MG63 (cell line): ENCODE data around the gene PPP2R5C. TPM values are rescaled to one million over a fixed set of nuclear protein-coding genes. Genes with fewer than 3 reads are reported as not detected.

ENCODE experiments used
- DNase-seq: peaks from one replicate; pipeline ENCODE4 v3.0.0-alpha.2; 2020
- H3K27me3 ChIP-seq: fragments of 250-450 bp; sonication (Bioruptor Pico); 2 replicates; pipeline ENCODE4 v1.5.1; 2020; ENCODE audit warnings: mild to moderate bottlenecking, moderate library complexity
- H3K36me3 ChIP-seq: fragments of 250-450 bp; sonication (Bioruptor Pico); 2 replicates; pipeline ENCODE4 v1.5.1; 2020; ENCODE audit warnings: mild to moderate bottlenecking, moderate library complexity
- H3K4me3 ChIP-seq: fragments of 250-450 bp; sonication (Bioruptor Pico); 2 replicates; pipeline ENCODE4 v1.5.1; 2020; ENCODE audit warnings: mild to moderate bottlenecking, moderate library complexity
- H3K9me3 ChIP-seq: fragments of 250-450 bp; sonication (Bioruptor Pico); 2 replicates; pipeline ENCODE4 v1.5.1; 2020; ENCODE audit warnings: mild to moderate bottlenecking, moderate library complexity
- total RNA-seq: library from RNA; depleted of rRNA; stranded (reverse); fragments of >200 nt; shearing (Covaris generic); gene quantifications from 2 replicates; pipeline ENCODE4 v1.2.3, GENCODE V29; 2014; ENCODE audit warnings: low replicate concordance

PPP2R5C gene
- total RNA-seq, 1 experiment from 2014 or later: 53.3 TPM

GRCh38 chr14:101834800-101835547 is 73.5 kb downstream of the PPP2R5C start:
- no peak overlapping the region for H3K4me3 ChIP-seq
- DNase-seq: peak; percentile 54
- H3K9me3 ChIP-seq: no peaks in the 10 kb centered on the region
- no peaks in the 10 kb centered on the region for H3K36me3 ChIP-seq
- no peaks in the 10 kb centered on the region for H3K27me3 ChIP-seq

- Histone ChIP-seq H3K4me3 (no peak overlapping the region), H3K9me3 (no peaks in the 10 kb centered on the region), H3K27me3 (no peaks in the 10 kb centered on the region), H3K36me3 (no peaks in the 10 kb centered on the region)
- no peak for DNase-seq
Measured at GRCh38 chr14:101835566-101835965, 74.1 kb downstream of the PPP2R5C start.

GRCh38 chr14:101836135-101836534 is 74.6 kb downstream of the PPP2R5C start:
- no peaks in the 10 kb centered on the region for H3K9me3 ChIP-seq
- DNase-seq: no peak
- no peak overlapping the region for H3K4me3 ChIP-seq
- H3K27me3 ChIP-seq: no peaks in the 10 kb centered on the region
- H3K36me3 ChIP-seq: no peaks in the 10 kb centered on the region

GRCh38 chr14:101838476-101838875 is 77.0 kb downstream of the PPP2R5C start:
- Histone ChIP-seq H3K4me3 (no peak overlapping the region), H3K9me3 (no peaks in the 10 kb centered on the region), H3K27me3 (no peaks in the 10 kb centered on the region), H3K36me3 (no peaks in the 10 kb centered on the region)
- no peak for DNase-seq

- Histone ChIP-seq H3K36me3 (no peaks in the 10 kb centered on the region), H3K9me3 (no peaks in the 10 kb centered on the region), H3K27me3 (no peaks in the 10 kb centered on the region), H3K4me3 (no peak overlapping the region)
- DNase-seq: no peak
Measured at GRCh38 chr14:101839236-101839635, 77.7 kb downstream of the PPP2R5C start.

- Histone ChIP-seq H3K4me3 (no peak overlapping the region), H3K27me3 (no peaks in the 10 kb centered on the region), H3K9me3 (no peaks in the 10 kb centered on the region), H3K36me3 (no peaks in the 10 kb centered on the region)
- no peak for DNase-seq
Measured at GRCh38 chr14:101839661-101840060, 78.2 kb downstream of the PPP2R5C start.

GRCh38 chr14:101840649-101841369 is 79.3 kb downstream of the PPP2R5C start:
- H3K36me3 ChIP-seq: no peaks in the 10 kb centered on the region
- no peak overlapping the region for H3K4me3 ChIP-seq
- H3K9me3 ChIP-seq: no peaks in the 10 kb centered on the region
- no peaks in the 10 kb centered on the region for H3K27me3 ChIP-seq
- no peak for DNase-seq

GRCh38 chr14:101843038-101843437 is 81.5 kb downstream of the PPP2R5C start:
- Histone ChIP-seq H3K9me3 (no peaks in the 10 kb centered on the region), H3K36me3 (no peaks in the 10 kb centered on the region), H3K27me3 (no peaks in the 10 kb centered on the region), H3K4me3 (no peak overlapping the region)
- DNase-seq: no peak

GRCh38 chr14:101843665-101844064 is 82.2 kb downstream of the PPP2R5C start:
- Histone ChIP-seq H3K4me3 (no peak overlapping the region), H3K27me3 (no peaks in the 10 kb centered on the region), H3K36me3 (no peaks in the 10 kb centered on the region), H3K9me3 (no peaks in the 10 kb centered on the region)
- DNase-seq: no peak

- DNase-seq: no peak
- Histone ChIP-seq H3K9me3 (no peaks in the 10 kb centered on the region), H3K36me3 (no peaks in the 10 kb centered on the region), H3K4me3 (no peak overlapping the region), H3K27me3 (no peaks in the 10 kb centered on the region)
Measured at GRCh38 chr14:101844219-101844618, 82.7 kb downstream of the PPP2R5C start.

- no peak overlapping the region for H3K4me3 ChIP-seq
- H3K9me3 ChIP-seq: no peaks in the 10 kb centered on the region
- no peaks in the 10 kb centered on the region for H3K27me3 ChIP-seq
- no peaks in the 10 kb centered on the region for H3K36me3 ChIP-seq
- DNase-seq: no peak
Measured at GRCh38 chr14:101844751-101845150, 83.2 kb downstream of the PPP2R5C start.

GRCh38 chr14:101845496-101845895 is 84.0 kb downstream of the PPP2R5C start:
- no peaks in the 10 kb centered on the region for H3K9me3 ChIP-seq
- DNase-seq: no peak
- H3K4me3 ChIP-seq: no peak overlapping the region
- no peaks in the 10 kb centered on the region for H3K27me3 ChIP-seq
- no peaks in the 10 kb centered on the region for H3K36me3 ChIP-seq

- Histone ChIP-seq H3K9me3 (no peaks in the 10 kb centered on the region), H3K36me3 (no peaks in the 10 kb centered on the region), H3K27me3 (no peaks in the 10 kb centered on the region), H3K4me3 (no peak overlapping the region)
- no peak for DNase-seq
Measured at GRCh38 chr14:101845896-101846295, 84.4 kb downstream of the PPP2R5C start.

- H3K9me3 ChIP-seq: no peaks in the 10 kb centered on the region
- DNase-seq: no peak
- H3K27me3 ChIP-seq: no peaks in the 10 kb centered on the region
- H3K4me3 ChIP-seq: no peak overlapping the region
- H3K36me3 ChIP-seq: no peaks in the 10 kb centered on the region
Measured at GRCh38 chr14:101849125-101849524, 87.6 kb downstream of the PPP2R5C start.

GRCh38 chr14:101849640-101850039 is 88.1 kb downstream of the PPP2R5C start:
- Histone ChIP-seq H3K36me3 (no peaks in the 10 kb centered on the region), H3K4me3 (no peak overlapping the region), H3K27me3 (no peaks in the 10 kb centered on the region), H3K9me3 (no peaks in the 10 kb centered on the region)
- DNase-seq: no peak

- no peaks in the 10 kb centered on the region for H3K27me3 ChIP-seq
- H3K36me3 ChIP-seq: no peaks in the 10 kb centered on the region
- no peaks in the 10 kb centered on the region for H3K9me3 ChIP-seq
- no peak for DNase-seq
- no peak overlapping the region for H3K4me3 ChIP-seq
Measured at GRCh38 chr14:101851183-101851582, 89.7 kb downstream of the PPP2R5C start.

- no peaks in the 10 kb centered on the region for H3K9me3 ChIP-seq
- no peaks in the 10 kb centered on the region; the same call in 1 of the 2 replicates for H3K36me3 ChIP-seq
- H3K27me3 ChIP-seq: no peaks in the 10 kb centered on the region
- DNase-seq: no peak
- no peak overlapping the region for H3K4me3 ChIP-seq
Measured at GRCh38 chr14:101851736-101852405, 90.4 kb downstream of the PPP2R5C start.
